GM10248 (cell line): ENCODE data around the gene CCDC3.

Experiments
- CTCF ChIA-PET: fragments of 300-600 bp; sonication (Branson Sonifier 250); formaldehyde crosslinking; extraction: SDS; loops from one replicate; lab custom pipeline; 2021; ENCODE audit warnings: antibody characterized with exemption; lab: Yijun Ruan, JAX
- POLR2A ChIA-PET: fragments of 350-650 bp; sonication (Branson Sonifier 250); formaldehyde crosslinking; extraction: SDS; loops from one replicate; lab custom pipeline; 2020; ENCODE audit warnings: antibody characterized with exemption; lab: Yijun Ruan, JAX
- DNase-seq: peaks from one replicate; pipeline ENCODE4 v3.0.0; 2012; ENCODE audit errors: extremely low spot score
- CTCF ChIP-seq: IDR thresholded peaks from 2 replicates; pipeline ENCODE4 v1.5.1; 2012; ENCODE audit warnings: mild to moderate bottlenecking, low read depth; ENCODE audit errors: extremely low read depth, missing control alignments, control extremely low read depth

Gene CCDC3

DNA sequence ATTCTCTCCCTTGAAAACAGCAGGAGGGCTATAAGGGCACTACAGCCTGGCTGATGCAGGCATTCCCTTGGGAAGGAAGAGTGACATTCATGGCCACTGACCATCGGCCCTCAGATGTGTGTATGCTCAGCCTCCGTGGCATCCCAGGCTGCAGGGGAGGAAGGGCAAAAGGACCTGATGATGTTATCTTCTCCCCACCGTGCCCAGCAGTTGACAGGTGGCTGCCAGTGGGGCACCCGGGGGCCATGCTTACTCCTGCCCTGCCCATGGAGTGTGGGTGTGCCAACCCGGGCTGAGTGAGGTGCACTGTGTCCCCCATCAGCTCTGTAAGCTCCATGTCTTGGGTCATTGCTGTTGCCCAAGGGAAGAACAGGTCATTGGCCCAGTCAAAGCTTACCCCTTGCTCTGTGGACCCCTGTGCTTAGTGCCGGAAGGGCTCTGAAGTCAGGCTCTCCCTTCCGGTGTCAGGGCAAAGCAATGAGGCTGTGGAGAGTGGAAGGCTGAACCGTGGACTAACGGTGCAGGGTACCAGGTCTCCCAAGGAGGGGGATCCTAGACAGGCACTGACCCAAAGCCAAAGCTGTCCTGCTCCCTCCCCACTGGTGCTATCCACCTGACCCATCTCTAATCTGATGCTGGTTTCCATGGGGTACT lies 92.2 kb downstream of the CCDC3 start:
- ChIA-PET CTCF (interaction anchor here (1.3 to 1.6 kb wide), 2 partner anchors 8 to 10 kb away, joined by 5 to 7 read pairs; no protein-coding TSS in a partner anchor), POLR2A (no interaction called here)

DNA sequence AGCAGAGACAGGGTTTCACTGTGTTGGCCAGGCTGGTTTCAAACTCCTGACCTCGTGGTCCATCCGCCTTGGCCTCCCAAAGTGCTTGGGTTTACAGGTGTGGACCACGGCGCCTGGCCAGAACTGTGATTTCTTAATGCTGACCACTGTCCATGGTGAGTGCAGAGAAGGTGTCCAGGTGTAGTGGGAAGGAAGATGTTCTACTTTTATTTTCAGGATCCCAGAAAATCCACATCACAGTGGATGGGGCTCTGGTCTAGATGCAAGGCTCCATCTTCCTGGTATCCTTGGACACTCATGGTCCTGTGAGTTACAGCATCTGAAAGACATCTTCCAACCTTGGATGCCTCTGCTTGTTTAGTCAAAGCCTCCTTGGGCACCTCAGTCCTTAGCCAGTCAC lies 92.7 kb downstream of the CCDC3 start:
- ChIA-PET CTCF (no interaction called here), POLR2A (no interaction called here)
- no peak for DNase-seq
- no peak for TF ChIP-seq CTCF

More for the DNA sequence above, 92.2 kb downstream of the CCDC3 start:
- no peak for TF ChIP-seq CTCF
- DNase-seq = no peak

GRCh38 chr10:12907656-12908055 lies 93.9 kb downstream of the CCDC3 start:
- TF ChIP-seq CTCF = no peak
- ChIA-PET CTCF (interaction anchor here (1.4 kb wide), 1 partner anchor 693 kb away, joined by 4 read pairs; no protein-coding TSS in a partner anchor), POLR2A (no interaction called here)
- no peak for DNase-seq

DNA sequence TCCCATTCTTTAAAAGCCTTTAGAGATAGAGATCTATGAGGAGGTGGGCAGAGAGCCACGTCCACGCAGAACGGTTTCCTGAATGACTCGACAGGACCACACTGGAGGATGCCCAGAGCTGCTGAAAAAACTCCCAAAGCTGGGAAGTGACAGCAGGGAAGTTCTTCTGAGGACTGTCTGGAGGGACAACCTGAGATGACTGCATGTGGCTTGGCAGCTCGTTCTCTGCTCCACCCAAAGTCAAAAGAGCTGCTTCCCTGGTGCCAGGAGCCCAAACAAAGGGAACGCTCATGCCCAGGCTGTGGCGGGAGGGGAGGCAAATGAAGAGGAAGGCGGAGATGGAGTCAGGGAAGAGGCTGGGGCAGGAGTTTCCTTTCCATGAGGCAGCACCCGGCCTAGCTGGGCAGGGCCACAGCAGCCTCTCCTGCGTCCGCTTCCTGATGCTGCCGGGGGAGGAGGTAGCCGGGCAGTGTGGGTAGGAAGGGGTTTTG lies 95.4 kb downstream of the CCDC3 start:
- ChIA-PET POLR2A (interaction anchor here (0.6 kb wide), 1 partner anchor 185 kb away, joined by 3 read pairs; no protein-coding TSS in a partner anchor), CTCF (interaction anchor here (1.5 to 2.5 kb wide), 2 partner anchors 169 to 691 kb away, joined by 4 to 8 read pairs; no protein-coding TSS in a partner anchor)
- DNase-seq = no peak
- no peak for TF ChIP-seq CTCF

DNA sequence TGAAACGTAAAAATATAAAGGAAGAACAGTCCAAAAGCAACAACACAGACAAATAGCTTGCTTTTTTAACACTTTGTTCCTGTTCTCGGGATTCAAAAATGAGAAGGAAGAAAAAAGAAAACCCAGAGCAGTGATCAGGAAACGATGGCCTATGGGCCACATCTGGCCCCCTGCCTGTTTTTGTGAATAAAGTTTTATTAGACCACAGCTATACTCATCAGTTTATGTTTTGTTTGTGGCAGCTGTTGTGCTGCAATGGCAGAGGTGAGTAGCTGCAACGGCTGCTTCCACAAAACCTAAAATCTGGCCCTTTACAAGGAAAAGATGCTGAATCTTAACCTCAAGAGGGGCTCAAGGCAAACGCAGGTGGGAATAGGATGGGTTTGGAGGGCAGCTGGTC lies 96.4 kb downstream of the CCDC3 start:
- ChIA-PET CTCF (interaction anchor here (1.2 to 2.5 kb wide), 2 partner anchors 10 to 690 kb away, joined by 4 to 8 read pairs; no protein-coding TSS in a partner anchor), POLR2A (no interaction called here)
- no peak for DNase-seq
- TF ChIP-seq CTCF = no peak

DNA sequence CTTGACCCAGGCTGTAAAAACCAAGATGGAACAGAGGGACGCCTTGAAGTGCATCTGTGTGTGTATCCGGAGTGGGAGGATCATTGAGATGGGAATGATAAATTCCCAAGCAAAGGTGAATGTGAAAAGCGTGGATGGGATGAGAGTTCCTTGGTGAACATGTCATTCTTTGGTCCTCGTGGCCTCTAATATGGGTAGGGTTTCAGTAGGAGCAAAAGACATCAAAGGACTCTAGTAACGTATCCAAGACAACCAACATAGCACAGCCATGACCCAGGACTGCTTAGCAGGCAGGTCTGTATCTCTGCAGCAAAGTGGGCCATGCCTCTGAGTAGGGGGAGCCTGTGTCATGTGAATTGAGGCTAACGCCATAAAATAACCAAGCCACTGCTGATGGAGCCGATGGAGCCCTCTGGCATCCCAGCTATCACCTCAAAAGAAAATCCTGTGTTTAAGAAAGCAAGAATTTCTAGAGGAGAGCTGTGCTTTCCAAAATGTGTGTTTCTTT lies 98.6 kb downstream of the CCDC3 start:
- TF ChIP-seq CTCF = no peak
- DNase-seq = no peak
- CTCF ChIA-PET = interaction anchor here (0.8 to 3.1 kb wide), 23 partner anchors 9 to 730 kb away, joined by 3 to 23 read pairs (median 5); no protein-coding TSS in a partner anchor
- POLR2A ChIA-PET = no interaction called here
